ENCODE measurements around the gene ZNF534. TPM values are rescaled to one million over a fixed set of nuclear protein-coding genes. Genes with fewer than 3 reads are reported as not detected.

ZNF534 gene
- polyA plus RNA-seq, 1 experiment: 0.04 TPM

Small RNA genes within 50 kb of the gene (small RNA-seq; reads per million reads assigned to genes)
- gene AC010332.1 (ENCODE audit: insufficient read length, low read depth): not detected

Other genes starting within 250 kb of the ZNF534 start
- gene PPP2R1A, start 239.1 kb upstream of the ZNF534 start, polyA plus RNA-seq (2011; rRNA removed): 158 and 243 TPM in 2 replicates
- gene ZNF766, start 159.6 kb upstream of the ZNF534 start, polyA plus RNA-seq (2011; rRNA removed): 9.2 and 14.0 TPM in 2 replicates
- gene ZNF480, start 132.0 kb upstream of the ZNF534 start, polyA plus RNA-seq (2011; rRNA removed): 11.9 TPM in 2 replicates
- gene ZNF610, start 92.9 kb upstream of the ZNF534 start, polyA plus RNA-seq (2011; rRNA removed): 4.4 and 5.5 TPM in 2 replicates
- gene ZNF880, start 59.2 kb upstream of the ZNF534 start, polyA plus RNA-seq (2011; rRNA removed): 15.6 and 19.9 TPM in 2 replicates
- gene ZNF528, start 31.3 kb upstream of the ZNF534 start, polyA plus RNA-seq (2011; rRNA removed): 23.4 and 29.3 TPM in 2 replicates
- 4.3 TPM in 2 replicates for gene ZNF578, start 24.4 kb downstream of the ZNF534 start, polyA plus RNA-seq (2011; rRNA removed)
- 5.3 and 7.7 TPM in 2 replicates for gene ZNF808, start 98.5 kb downstream of the ZNF534 start, polyA plus RNA-seq (2011; rRNA removed)
- gene ZNF701, start 141.1 kb downstream of the ZNF534 start, polyA plus RNA-seq (2011; rRNA removed): 6.6 and 8.2 TPM in 2 replicates
- gene ZNF83, start 209.2 kb downstream of the ZNF534 start, polyA plus RNA-seq (2011; rRNA removed): 41.4 and 53.1 TPM in 2 replicates